Activated T-cell treated with anti-CD3 and anti-CD28 coated beads for 24 hours (primary cell): Measurements from ENCODE around the gene USP32.
"Not testable (repeated sequence)": the region's sequence is repeated elsewhere in the genome, so short reads cannot be mapped to it uniquely, and the experiment has no call there.

ENCODE experiments used
- DNase-seq: peaks from one replicate; pipeline ENCODE4 v3.0.0-alpha.2; 2020; ENCODE audit warnings: low read depth

The USP32 gene

GRCh38 chr17:60231234-60231633 lies 160.7 kb downstream of the USP32 start:
- DNase-seq, result no peak

DNA sequence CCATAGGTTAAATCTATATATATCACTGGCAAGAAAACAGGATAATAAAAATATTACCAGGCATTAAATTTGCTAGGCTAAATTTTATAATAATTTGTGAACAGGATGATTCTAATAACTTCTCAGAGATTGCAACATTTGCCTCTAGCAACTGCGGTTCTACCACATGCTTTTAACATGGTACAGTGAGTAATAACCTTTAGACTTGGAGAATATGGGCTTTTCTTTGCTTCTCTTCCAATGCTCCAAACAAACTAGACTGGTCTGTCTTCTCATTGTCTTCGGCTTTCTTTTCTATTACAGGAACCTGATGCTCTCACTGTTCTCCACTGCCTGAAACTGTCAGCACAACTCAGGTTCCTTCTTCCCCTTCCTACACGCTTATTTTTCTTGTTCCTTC lies 161.6 kb downstream of the USP32 start:
- DNase-seq, result no peak

- DNase-seq, result no peak
Measured at GRCh38 chr17:60229188-60229802, 162.6 kb downstream of the USP32 start.

GRCh38 chr17:60227276-60227675 lies 164.7 kb downstream of the USP32 start:
- DNase-seq, result not testable (repeated sequence)

DNA sequence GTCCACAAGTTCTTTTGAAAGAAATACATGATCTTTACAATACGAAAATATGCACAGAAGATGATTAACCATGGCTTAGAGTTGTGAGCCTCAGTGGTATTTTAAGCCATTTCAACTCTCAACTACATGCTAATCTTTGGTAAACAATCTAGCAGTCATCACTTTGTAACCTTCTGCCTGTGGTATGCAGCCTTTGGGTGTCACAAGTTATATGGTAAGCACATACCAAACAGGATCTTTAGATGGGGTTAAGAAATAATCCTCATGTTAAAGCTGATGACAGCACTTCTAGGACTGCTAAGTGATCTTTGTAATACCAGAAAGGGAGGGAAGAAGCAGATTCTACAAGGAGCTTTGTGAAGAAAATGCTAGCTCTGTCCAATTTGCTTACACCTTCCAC lies 167.9 kb downstream of the USP32 start:
- DNase-seq, result no peak

DNA sequence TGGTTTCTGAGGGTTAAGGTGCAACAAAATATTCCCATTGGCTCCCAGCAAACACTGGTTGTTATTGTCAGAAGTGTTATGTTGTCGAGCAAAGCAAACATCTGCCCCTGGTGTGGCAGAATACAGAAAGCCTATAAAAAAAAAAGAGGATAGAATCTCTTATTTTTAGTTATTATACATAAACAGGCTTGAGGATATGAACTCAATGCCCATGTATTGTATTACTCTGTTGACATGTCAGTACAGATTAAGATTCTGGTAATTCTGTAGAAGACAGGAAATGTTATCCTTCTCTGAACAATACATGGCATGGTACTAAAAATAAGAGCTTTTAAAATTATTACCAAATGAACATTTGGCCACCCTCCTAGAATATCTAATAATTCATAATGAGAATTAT lies 168.5 kb downstream of the USP32 start:
- DNase-seq, result no peak

DNA sequence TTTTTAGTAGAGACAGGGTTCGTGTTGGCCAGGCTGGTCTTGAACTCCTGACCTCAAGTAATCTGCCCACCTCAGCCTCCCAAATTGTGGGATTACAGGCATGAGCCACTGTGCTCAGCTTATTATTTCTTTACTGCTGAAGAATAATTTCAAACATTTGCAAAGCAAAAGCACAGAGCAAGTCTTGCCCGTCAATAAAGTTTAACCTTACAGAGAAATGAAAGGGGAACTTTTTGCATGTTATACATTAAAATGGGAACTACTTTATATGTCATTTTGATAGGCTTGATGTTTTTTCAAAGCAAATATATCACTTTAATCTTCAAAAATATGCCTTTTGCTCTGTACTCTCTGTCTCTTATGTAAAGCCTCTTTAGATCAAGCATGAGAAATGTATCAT lies 173.2 kb downstream of the USP32 start:
- not testable (repeated sequence) for DNase-seq

DNA sequence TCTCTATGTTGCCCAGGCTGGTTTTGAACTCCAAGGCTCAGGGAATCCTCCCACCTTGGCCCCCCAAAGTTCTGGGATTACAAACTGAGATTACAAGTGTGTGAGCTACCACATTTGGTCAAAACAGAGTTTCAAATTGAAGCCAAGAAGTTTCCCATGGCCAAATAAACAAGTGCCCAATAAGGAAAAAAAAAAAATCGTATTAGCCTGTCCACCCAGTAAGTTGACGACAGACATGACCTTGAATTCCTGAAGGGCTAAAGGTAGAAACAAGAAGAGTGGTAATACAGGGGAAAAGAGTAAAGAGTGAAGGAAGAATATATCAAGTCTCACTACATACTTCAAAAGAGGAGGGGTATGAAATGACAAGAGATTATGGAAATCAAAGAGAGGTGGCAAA lies 176.0 kb downstream of the USP32 start:
- DNase-seq, result not testable (repeated sequence)

GRCh38 chr17:60211282-60211681 lies 180.7 kb downstream of the USP32 start:
- DNase-seq, result not testable (repeated sequence)

DNA sequence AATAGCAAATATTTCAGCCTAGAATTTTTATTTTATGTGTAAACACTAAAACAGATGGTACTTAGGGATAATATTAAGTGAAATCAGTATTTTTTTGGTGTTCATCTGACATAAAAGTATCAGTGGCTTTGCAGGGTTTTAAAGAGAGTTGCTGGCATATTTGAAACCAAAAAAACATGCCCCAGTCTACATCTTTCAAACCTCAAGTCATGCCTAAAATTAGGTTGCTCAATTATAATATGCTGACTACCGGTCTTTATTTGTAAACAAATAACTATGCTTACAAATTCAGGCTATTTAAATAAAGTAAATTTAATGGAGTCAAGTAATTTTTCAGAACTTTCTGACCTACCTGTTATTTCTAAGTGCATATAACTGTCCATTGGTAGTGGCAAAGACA lies 183.6 kb downstream of the USP32 start:
- DNase-seq, result not testable (repeated sequence)

DNA sequence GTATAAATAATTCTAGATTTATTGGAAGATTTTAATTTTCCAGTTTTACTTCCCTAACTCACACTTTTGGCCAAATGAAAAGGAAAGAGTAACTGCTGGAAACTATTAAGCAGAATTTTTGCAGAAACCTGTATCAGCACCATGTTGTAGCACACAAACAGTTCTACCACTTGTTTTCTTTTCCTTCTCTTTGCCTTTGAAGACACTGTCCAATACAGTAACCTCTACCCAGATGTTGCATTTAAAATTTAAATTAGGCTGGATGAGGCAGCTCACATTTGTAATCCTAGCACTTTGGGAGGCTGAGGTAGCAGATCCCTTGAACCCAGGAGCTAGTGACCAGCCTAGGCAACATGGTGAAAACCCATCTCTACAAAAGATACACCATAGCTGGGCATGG lies 186.2 kb downstream of the USP32 start:
- DNase-seq, result not testable (repeated sequence)

- not testable (repeated sequence) for DNase-seq
Measured at GRCh38 chr17:60198630-60199029, 193.3 kb downstream of the USP32 start.

GRCh38 chr17:60194141-60194540 lies 197.8 kb downstream of the USP32 start:
- DNase-seq, result not testable (repeated sequence)

DNA sequence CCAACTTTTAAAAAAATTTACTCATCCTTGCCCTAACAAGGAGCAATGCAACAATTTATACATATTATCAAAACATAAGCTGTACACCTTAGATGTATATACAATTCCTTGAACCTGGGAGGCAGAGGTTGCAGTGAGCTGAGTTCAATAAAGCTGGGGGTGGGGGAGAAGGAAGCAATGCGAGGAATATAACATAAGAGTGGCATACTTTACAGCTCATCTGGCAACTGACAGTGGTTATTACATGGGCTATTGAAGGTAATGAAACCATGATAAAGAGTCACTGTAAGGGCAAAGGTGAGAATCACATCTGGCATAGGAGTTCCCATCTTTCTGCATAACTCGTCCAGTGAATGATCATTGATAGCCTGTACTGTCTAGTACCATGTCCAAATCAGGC lies 198.5 kb downstream of the USP32 start:
- no peak for DNase-seq

DNA sequence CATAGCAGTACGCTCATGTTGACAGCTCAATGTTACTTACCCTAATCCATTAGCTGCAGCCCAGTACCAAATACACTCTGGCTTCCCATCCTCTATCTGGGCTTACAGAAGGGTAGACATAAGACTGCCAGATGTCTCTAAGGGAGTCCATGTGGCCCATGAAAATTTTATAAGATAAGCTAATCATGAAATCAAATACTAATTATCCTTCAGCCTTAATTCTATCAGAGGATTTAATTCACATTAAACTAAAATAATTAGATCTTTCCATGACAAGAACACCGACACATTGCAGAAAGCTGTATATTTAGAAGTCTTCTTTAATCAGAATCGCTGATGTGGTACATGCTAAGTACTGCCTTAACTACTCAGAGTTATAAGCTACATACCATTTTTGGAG lies 198.9 kb downstream of the USP32 start:
- not testable (repeated sequence) for DNase-seq

- not testable (repeated sequence) for DNase-seq
Measured at GRCh38 chr17:60190032-60190431, 201.9 kb downstream of the USP32 start.

- no peak for DNase-seq
Measured at GRCh38 chr17:60188759-60189158, 203.2 kb downstream of the USP32 start.

- not testable (repeated sequence) for DNase-seq
Measured at GRCh38 chr17:60186846-60187745, 204.8 kb downstream of the USP32 start.

DNA sequence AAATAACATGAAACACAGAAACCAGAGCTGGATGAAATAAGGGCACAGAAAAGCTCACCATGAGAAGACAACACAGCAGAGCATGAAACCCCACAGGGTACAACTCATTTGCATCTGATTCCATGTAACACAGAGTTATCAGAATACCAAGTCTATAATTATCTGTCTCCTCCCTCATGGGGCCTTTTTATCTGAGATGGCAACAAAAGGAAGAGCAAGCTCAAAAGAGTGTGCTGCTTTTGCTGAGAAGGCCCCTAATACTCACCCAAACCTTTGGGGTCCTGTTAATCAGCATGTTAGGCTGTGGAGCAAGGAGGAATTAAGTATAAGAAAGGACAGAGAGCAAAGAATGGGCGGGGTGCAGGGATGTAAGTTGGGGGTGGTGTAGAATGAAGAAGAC lies 205.6 kb downstream of the USP32 start:
- not testable (repeated sequence) for DNase-seq

DNA sequence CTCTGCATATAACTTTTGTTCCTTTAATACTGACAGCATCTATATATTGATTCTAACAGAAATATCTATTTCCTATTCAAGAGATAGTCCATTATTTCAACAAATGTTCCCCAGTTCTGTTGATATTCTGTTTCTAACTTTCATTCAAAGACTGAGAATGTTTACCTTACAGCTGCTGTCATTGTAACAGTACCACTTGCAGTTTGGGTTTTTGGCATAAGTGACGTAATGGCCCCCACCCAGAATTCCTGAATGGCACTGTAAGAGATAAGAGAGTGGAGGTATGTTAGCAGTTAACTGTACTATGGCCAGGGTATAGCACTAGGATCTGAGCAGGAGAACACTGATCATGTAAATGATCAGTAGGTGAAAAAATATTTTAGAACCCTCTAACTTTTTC lies 211.6 kb downstream of the USP32 start:
- not testable (repeated sequence) for DNase-seq

GRCh38 chr17:60178180-60178579 lies 213.8 kb downstream of the USP32 start:
- not testable (repeated sequence) for DNase-seq

GRCh38 chr17:60176763-60177162 lies 215.2 kb downstream of the USP32 start:
- not testable (repeated sequence) for DNase-seq

GRCh38 chr17:60174767-60175166 lies 217.2 kb downstream of the USP32 start:
- DNase-seq, result not testable (repeated sequence)
